GM23338 (cell line): ENCODE results near the gene NRXN2.

ENCODE experiments used
- CREB1 ChIP-seq: fragments of 250-450 bp; sonication (Bioruptor Pico); IDR thresholded peaks from 2 replicates; pipeline ENCODE4 v1.5.0; 2020; ENCODE audit warnings: low read depth, mild to moderate bottlenecking, moderate library complexity
- EZH2 ChIP-seq: fragments of 200-600 bp; sonication (generic); IDR thresholded peaks from one replicate; pipeline ENCODE4 v1.8.0; 2017; ENCODE audit warnings: antibody characterized with exemption, mild to moderate bottlenecking, low read depth; ENCODE audit not compliant: unreplicated experiment
- EZH2phosphoT487 ChIP-seq: fragments of 200-600 bp; sonication (generic); IDR thresholded peaks from one replicate; pipeline ENCODE4 v1.8.1; 2018; ENCODE audit warnings: antibody characterized with exemption; ENCODE audit not compliant: unreplicated experiment
- POLR2AphosphoS5 ChIP-seq: IDR thresholded peaks from 2 replicates; pipeline ENCODE4 v1.6.1; 2016; ENCODE audit warnings: antibody characterized with exemption, low read depth
- ZNF114 ChIP-seq: fragments of 250-450 bp; sonication (Bioruptor Pico); IDR thresholded peaks from 2 replicates; pipeline ENCODE4 v1.5.0; 2020; ENCODE audit warnings: mild to moderate bottlenecking, moderate library complexity
- TF ChIP-seq, protein P1 (sequence below): IDR thresholded peaks from one replicate; pipeline ENCODE4 v1.6.1; 2018; ENCODE audit warnings: antibody characterized with exemption; ENCODE audit not compliant: unreplicated experiment
- TF ChIP-seq, protein P2 (sequence below), 2 experiments: fragments of 200-600 bp in 1 of 2; sonication (generic) in 1 of 2; conservative IDR thresholded peaks; 2 replicates each; pipeline versions ENCODE4 v1.5.1 to v1.6.1; 2016 to 2017; ENCODE audit warnings: antibody characterized with exemption in 2 of 2, low read depth in 2 of 2, mild to moderate bottlenecking in 2 of 2, moderate library complexity in 1 of 2

- TF ChIP-seq EZH2 (no peak), ZNF114 (no peak), EZH2phosphoT487 (no peak), CREB1 (CRISPR knock-in tag) (no peak), POLR2AphosphoS5 (no peak)
- TF ChIP-seq, protein P1, sequence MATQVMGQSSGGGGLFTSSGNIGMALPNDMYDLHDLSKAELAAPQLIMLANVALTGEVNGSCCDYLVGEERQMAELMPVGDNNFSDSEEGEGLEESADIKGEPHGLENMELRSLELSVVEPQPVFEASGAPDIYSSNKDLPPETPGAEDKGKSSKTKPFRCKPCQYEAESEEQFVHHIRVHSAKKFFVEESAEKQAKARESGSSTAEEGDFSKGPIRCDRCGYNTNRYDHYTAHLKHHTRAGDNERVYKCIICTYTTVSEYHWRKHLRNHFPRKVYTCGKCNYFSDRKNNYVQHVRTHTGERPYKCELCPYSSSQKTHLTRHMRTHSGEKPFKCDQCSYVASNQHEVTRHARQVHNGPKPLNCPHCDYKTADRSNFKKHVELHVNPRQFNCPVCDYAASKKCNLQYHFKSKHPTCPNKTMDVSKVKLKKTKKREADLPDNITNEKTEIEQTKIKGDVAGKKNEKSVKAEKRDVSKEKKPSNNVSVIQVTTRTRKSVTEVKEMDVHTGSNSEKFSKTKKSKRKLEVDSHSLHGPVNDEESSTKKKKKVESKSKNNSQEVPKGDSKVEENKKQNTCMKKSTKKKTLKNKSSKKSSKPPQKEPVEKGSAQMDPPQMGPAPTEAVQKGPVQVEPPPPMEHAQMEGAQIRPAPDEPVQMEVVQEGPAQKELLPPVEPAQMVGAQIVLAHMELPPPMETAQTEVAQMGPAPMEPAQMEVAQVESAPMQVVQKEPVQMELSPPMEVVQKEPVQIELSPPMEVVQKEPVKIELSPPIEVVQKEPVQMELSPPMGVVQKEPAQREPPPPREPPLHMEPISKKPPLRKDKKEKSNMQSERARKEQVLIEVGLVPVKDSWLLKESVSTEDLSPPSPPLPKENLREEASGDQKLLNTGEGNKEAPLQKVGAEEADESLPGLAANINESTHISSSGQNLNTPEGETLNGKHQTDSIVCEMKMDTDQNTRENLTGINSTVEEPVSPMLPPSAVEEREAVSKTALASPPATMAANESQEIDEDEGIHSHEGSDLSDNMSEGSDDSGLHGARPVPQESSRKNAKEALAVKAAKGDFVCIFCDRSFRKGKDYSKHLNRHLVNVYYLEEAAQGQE = no peak
- TF ChIP-seq, protein P2, sequence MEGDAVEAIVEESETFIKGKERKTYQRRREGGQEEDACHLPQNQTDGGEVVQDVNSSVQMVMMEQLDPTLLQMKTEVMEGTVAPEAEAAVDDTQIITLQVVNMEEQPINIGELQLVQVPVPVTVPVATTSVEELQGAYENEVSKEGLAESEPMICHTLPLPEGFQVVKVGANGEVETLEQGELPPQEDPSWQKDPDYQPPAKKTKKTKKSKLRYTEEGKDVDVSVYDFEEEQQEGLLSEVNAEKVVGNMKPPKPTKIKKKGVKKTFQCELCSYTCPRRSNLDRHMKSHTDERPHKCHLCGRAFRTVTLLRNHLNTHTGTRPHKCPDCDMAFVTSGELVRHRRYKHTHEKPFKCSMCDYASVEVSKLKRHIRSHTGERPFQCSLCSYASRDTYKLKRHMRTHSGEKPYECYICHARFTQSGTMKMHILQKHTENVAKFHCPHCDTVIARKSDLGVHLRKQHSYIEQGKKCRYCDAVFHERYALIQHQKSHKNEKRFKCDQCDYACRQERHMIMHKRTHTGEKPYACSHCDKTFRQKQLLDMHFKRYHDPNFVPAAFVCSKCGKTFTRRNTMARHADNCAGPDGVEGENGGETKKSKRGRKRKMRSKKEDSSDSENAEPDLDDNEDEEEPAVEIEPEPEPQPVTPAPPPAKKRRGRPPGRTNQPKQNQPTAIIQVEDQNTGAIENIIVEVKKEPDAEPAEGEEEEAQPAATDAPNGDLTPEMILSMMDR (conservative IDR thresholded peaks at IDR 0.05; ENCODE audit: low read depth in 2 of 2) = no peak
Measured at GRCh38 chr11:64714666-64715065, 8.3 kb downstream of the NRXN2 start.
